ENCODE data around the gene PRR22.
A peak's percentile ranks its signal among the peaks of the same experiment; 100 is the strongest.

Gene PRR22

GRCh38 chr19:5784581-5785147 lies at the start of gene PRR22:
Gene PRR22, minus strand, starts transcription at chr19:5784746. Its CDS starts 86 bp downstream, at chr19:5784660.
- no peak for DNase-seq (ENCODE audit: low read depth in 2 of 2)

GRCh38 chr19:5832527-5833216 lies 48.1 kb upstream of the PRR22 start:
- DNase-seq (ENCODE audit: low read depth in 2 of 2): no peak

GRCh38 chr19:5832061-5832460 lies 47.5 kb upstream of the PRR22 start:
- DNase-seq (ENCODE audit: low read depth in 2 of 2): no peak

GRCh38 chr19:5831159-5831558 lies 46.6 kb upstream of the PRR22 start:
- no peak for DNase-seq (ENCODE audit: low read depth in 2 of 2)

- no peak for DNase-seq (ENCODE audit: low read depth in 2 of 2)
Measured at GRCh38 chr19:5829567-5830310, 45.2 kb upstream of the PRR22 start.

GRCh38 chr19:5828661-5829566 lies 44.4 kb upstream of the PRR22 start:
- DNase-seq (ENCODE audit: low read depth in 2 of 2): no peak

GRCh38 chr19:5827891-5828660 lies 43.5 kb upstream of the PRR22 start:
- DNase-seq (ENCODE audit: low read depth in 2 of 2): peak; percentile 79 to 90

GRCh38 chr19:5827342-5827890 lies 42.9 kb upstream of the PRR22 start:
- no peak for DNase-seq (ENCODE audit: low read depth in 2 of 2)

- DNase-seq (ENCODE audit: low read depth in 2 of 2): no peak
Measured at GRCh38 chr19:5826531-5827341, 42.2 kb upstream of the PRR22 start.

- DNase-seq (ENCODE audit: low read depth in 2 of 2): no peak
Measured at GRCh38 chr19:5825178-5825577, 40.6 kb upstream of the PRR22 start.

GRCh38 chr19:5824751-5825150 lies 40.2 kb upstream of the PRR22 start:
- no peak for DNase-seq (ENCODE audit: low read depth in 2 of 2)

- DNase-seq (ENCODE audit: low read depth in 2 of 2): no peak
Measured at GRCh38 chr19:5823579-5824281, 39.2 kb upstream of the PRR22 start.

- no peak for DNase-seq (ENCODE audit: low read depth in 2 of 2)
Measured at GRCh38 chr19:5822181-5822844, 37.8 kb upstream of the PRR22 start.

- DNase-seq (ENCODE audit: low read depth in 2 of 2): no peak
Measured at GRCh38 chr19:5821521-5822180, 37.1 kb upstream of the PRR22 start.

- DNase-seq (ENCODE audit: low read depth in 2 of 2): no peak
Measured at GRCh38 chr19:5820785-5821184, 36.2 kb upstream of the PRR22 start.

GRCh38 chr19:5818594-5818993 lies 34.0 kb upstream of the PRR22 start:
- DNase-seq (ENCODE audit: low read depth in 2 of 2): no peak

GRCh38 chr19:5817218-5817617 lies 32.7 kb upstream of the PRR22 start:
- no peak for DNase-seq (ENCODE audit: low read depth in 2 of 2)

GRCh38 chr19:5814852-5815246 lies 30.3 kb upstream of the PRR22 start:
- DNase-seq (ENCODE audit: low read depth in 2 of 2): no peak
